ENCODE data around the gene ADARB1.

DNA sequence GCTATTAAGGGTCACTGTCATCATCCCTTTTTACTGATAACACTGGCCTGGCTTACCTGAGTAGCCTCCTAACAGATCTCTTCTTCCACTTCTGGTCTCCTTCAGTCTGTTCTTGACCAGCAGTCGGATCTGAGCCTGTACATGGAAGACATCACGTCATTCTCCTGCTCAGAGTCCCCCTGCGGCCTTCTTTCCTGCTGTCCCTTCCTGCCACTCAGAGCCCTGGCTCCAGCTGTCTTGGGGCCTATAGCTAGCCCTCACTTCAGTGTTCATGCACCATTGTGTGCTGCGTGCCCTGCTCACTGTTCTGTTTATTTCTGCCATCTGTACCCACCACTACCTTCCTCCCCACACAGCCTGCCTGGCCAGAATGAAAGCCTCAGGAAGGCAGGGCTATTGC lies 8.4 kb downstream of the ADARB1 start:
- TF ChIP-seq CTCF (IDR thresholded peaks at IDR 0.05; ENCODE audit: low read depth, low read length) (no peak), POLR2A (IDR thresholded peaks at IDR 0.05; ENCODE audit: extremely low read depth, insufficient read length) (no peak), MYC (IDR thresholded peaks at IDR 0.05; ENCODE audit: low read depth, low read length) (no peak), MAX (IDR thresholded peaks at IDR 0.05; ENCODE audit: low read depth, low read length) (no peak)

Measured in NB4 (cell line).